ENCODE results near the gene IGF2R.

IGF2R gene

GRCh38 chr6:159982731-159983506, 14.0 kb downstream of the IGF2R start:
- TF ChIP-seq MAX (IDR thresholded peaks at IDR 0.05) (no peak), RAD21 (IDR thresholded peaks at IDR 0.05; ENCODE audit: low read depth) (no peak), EGR1 (IDR thresholded peaks at IDR 0.05) (no peak), TEAD4 (IDR thresholded peaks at IDR 0.05) (no peak), EP300 (IDR thresholded peaks at IDR 0.05; ENCODE audit: borderline replicate concordance) (no peak), USF1 (IDR thresholded peaks at IDR 0.05) (no peak), NFIC (IDR thresholded peaks at IDR 0.05) (no peak), TCF12 (IDR thresholded peaks at IDR 0.05; ENCODE audit: low read depth) (no peak), ZBTB7A (IDR thresholded peaks at IDR 0.05; ENCODE audit: low read depth) (no peak), TAF1 (IDR thresholded peaks at IDR 0.05; ENCODE audit: low read depth) (no peak), CREB1 (IDR thresholded peaks at IDR 0.05; ENCODE audit: low read depth) (no peak), CEBPB (IDR thresholded peaks at IDR 0.05) (no peak)

GRCh38 chr6:159983641-159984080, 14.8 kb downstream of the IGF2R start:
- TF ChIP-seq EGR1 (IDR thresholded peaks at IDR 0.05) (no peak), USF1 (IDR thresholded peaks at IDR 0.05) (no peak), YY1 (IDR thresholded peaks at IDR 0.05; ENCODE audit: low read depth) (no peak), FOXM1 (IDR thresholded peaks at IDR 0.05; ENCODE audit: borderline replicate concordance, low read depth) (no peak), CEBPB (IDR thresholded peaks at IDR 0.05) (no peak), ZBTB7A (IDR thresholded peaks at IDR 0.05; ENCODE audit: low read depth) (no peak)

- TF ChIP-seq NFIC (IDR thresholded peaks at IDR 0.05) (no peak), CEBPB (IDR thresholded peaks at IDR 0.05) (no peak), TAF1 (IDR thresholded peaks at IDR 0.05; ENCODE audit: low read depth) (no peak), REST (IDR thresholded peaks at IDR 0.05; ENCODE audit: low read depth) (no peak), YY1 (IDR thresholded peaks at IDR 0.05; ENCODE audit: low read depth) (no peak), ZBTB7A (IDR thresholded peaks at IDR 0.05; ENCODE audit: low read depth) (no peak), EP300 (IDR thresholded peaks at IDR 0.05; ENCODE audit: borderline replicate concordance) (no peak), CREB1 (IDR thresholded peaks at IDR 0.05; ENCODE audit: low read depth) (no peak), EGR1 (IDR thresholded peaks at IDR 0.05) (no peak), FOXM1 (IDR thresholded peaks at IDR 0.05; ENCODE audit: borderline replicate concordance, low read depth) (no peak), MAX (IDR thresholded peaks at IDR 0.05) (no peak), USF1 (IDR thresholded peaks at IDR 0.05) (no peak), RAD21 (IDR thresholded peaks at IDR 0.05; ENCODE audit: low read depth) (no peak), TEAD4 (IDR thresholded peaks at IDR 0.05) (no peak)
These were observed 15.4 kb downstream of the IGF2R start for GRCh38 chr6:159984268-159984786.

GRCh38 chr6:159985296-159985945, 16.5 kb downstream of the IGF2R start:
- no peak for TF ChIP-seq CEBPB (IDR thresholded peaks at IDR 0.05)
- no peak for TF ChIP-seq EGR1 (IDR thresholded peaks at IDR 0.05)
- no peak for TF ChIP-seq REST (IDR thresholded peaks at IDR 0.05; ENCODE audit: low read depth)
- no peak for TF ChIP-seq TAF1 (IDR thresholded peaks at IDR 0.05; ENCODE audit: low read depth)
- no peak for TF ChIP-seq YY1 (IDR thresholded peaks at IDR 0.05; ENCODE audit: low read depth)
- no peak for TF ChIP-seq TCF12 (IDR thresholded peaks at IDR 0.05; ENCODE audit: low read depth)
- TF ChIP-seq CREB1 (IDR thresholded peaks at IDR 0.05; ENCODE audit: low read depth), result no peak
- no peak for TF ChIP-seq RAD21 (IDR thresholded peaks at IDR 0.05; ENCODE audit: low read depth)
- no peak for TF ChIP-seq TEAD4 (IDR thresholded peaks at IDR 0.05)
- TF ChIP-seq FOXM1 (IDR thresholded peaks at IDR 0.05; ENCODE audit: borderline replicate concordance, low read depth), result no peak
- no peak for TF ChIP-seq MAX (IDR thresholded peaks at IDR 0.05)
- TF ChIP-seq EP300 (IDR thresholded peaks at IDR 0.05; ENCODE audit: borderline replicate concordance), result no peak
- no peak for TF ChIP-seq NFIC (IDR thresholded peaks at IDR 0.05)
- no peak for TF ChIP-seq USF1 (IDR thresholded peaks at IDR 0.05)
- TF ChIP-seq ZBTB7A (IDR thresholded peaks at IDR 0.05; ENCODE audit: low read depth), result no peak

All from Ishikawa (cell line).